ENCODE measurements around the gene HOXB3. TPM values are rescaled to one million over a fixed set of nuclear protein-coding genes. Genes with fewer than 3 reads are reported as not detected.

HOXB3 gene
- total and polyA plus RNA-seq, 7 donors: 0.96 to 8.8 (median 1.5) TPM

GRCh38 chr17:48565022-48565554 is 25.0 kb downstream of the HOXB3 start:
- H3K27ac ChIP-seq: no peak overlapping the region
- no peak for TF ChIP-seq CTCF (IDR thresholded peaks at IDR 0.05)
- H3K4me3 ChIP-seq: peak overlapping the region; percentile 63
- H3K27me3 ChIP-seq (ENCODE audit: insufficient read depth in 3 of 3, low read length in 2 of 3): peaks cover 0 to 48% (median 13%) of the 10 kb centered on the region in 3 donors
- H3K36me3 ChIP-seq (ENCODE audit: insufficient read depth in 1 of 2, low read depth in 1 of 2): no peaks in the 10 kb centered on the region
- H3K9me3 ChIP-seq: no peaks in the 10 kb centered on the region
- no peaks in the 10 kb centered on the region for H3K4me1 ChIP-seq
- DNase-seq (no peak), ATAC-seq (no peak)
- 69 to 76% (median 74%) methylated on average over 2 of the region's 2 CpGs for WGBS, 3 donors
- intact Hi-C loops (cut with DNase I): no loop called here

- no peak for DNase-seq
- 5 to 9% (median 8%) methylated on average over 47 to 73 of the region's 73 CpGs for WGBS, 3 donors
- intact Hi-C loops (cut with DNase I): no loop called here
- Histone ChIP-seq H3K27ac (peak overlapping the region; percentile 21), H3K9me3 (no peaks in the 10 kb centered on the region), H3K4me3 (peak overlapping the region; percentile 63), H3K4me1 (no peaks in the 10 kb centered on the region), H3K27me3 (ENCODE audit: insufficient read depth in 3 of 3, low read length in 2 of 3) (peaks cover 0 to 43% (median 13%) of the 10 kb centered on the region in 3 donors), H3K36me3 (ENCODE audit: insufficient read depth in 1 of 2, low read depth in 1 of 2) (no peaks in the 10 kb centered on the region)
- no peak for TF ChIP-seq CTCF (IDR thresholded peaks at IDR 0.05)
- ATAC-seq: peak; percentile 46 to 71 (median 54)
Observed at GRCh38 chr17:48564188-48565021, 25.6 kb downstream of the HOXB3 start.

- Histone ChIP-seq H3K36me3 (ENCODE audit: insufficient read depth in 1 of 2, low read depth in 1 of 2) (no peaks in the 10 kb centered on the region), H3K27me3 (ENCODE audit: insufficient read depth in 3 of 3, low read length in 2 of 3) (peaks cover 0 to 37% (median 13%) of the 10 kb centered on the region in 3 donors), H3K4me1 (no peaks in the 10 kb centered on the region), H3K27ac (peak overlapping the region; percentile 21), H3K9me3 (no peaks in the 10 kb centered on the region), H3K4me3 (peak overlapping the region; percentile 63)
- ATAC-seq (no peak), DNase-seq (no peak)
- TF ChIP-seq CTCF (IDR thresholded peaks at IDR 0.05): no peak
- 45 to 60% (median 45%) methylated on average over 10 of the region's 10 CpGs for WGBS, 3 donors
- intact Hi-C loops (cut with DNase I): no loop called here
Observed at GRCh38 chr17:48563867-48564187, 26.2 kb downstream of the HOXB3 start.

GRCh38 chr17:48563385-48563838 is 26.6 kb downstream of the HOXB3 start:
- no peaks in the 10 kb centered on the region for H3K9me3 ChIP-seq
- H3K36me3 ChIP-seq (ENCODE audit: insufficient read depth in 1 of 2, low read depth in 1 of 2): no peaks in the 10 kb centered on the region
- intact Hi-C loops (cut with DNase I): no loop called here
- no peak for TF ChIP-seq CTCF (IDR thresholded peaks at IDR 0.05)
- no peaks in the 10 kb centered on the region for H3K4me1 ChIP-seq
- H3K27ac ChIP-seq: no peak overlapping the region
- DNase-seq (no peak), ATAC-seq (no peak)
- 88 to 90% (median 89%) methylated on average over 6 of the region's 6 CpGs for WGBS, 3 donors
- peak overlapping the region; percentile 63 for H3K4me3 ChIP-seq
- H3K27me3 ChIP-seq (ENCODE audit: insufficient read depth in 3 of 3, low read length in 2 of 3): peaks cover 0 to 34% (median 13%) of the 10 kb centered on the region in 3 donors
